ENCODE data around the gene TMEM181.
"Not testable (repeated sequence)": the region's sequence is repeated elsewhere in the genome, so short reads cannot be mapped to it uniquely, and the experiment has no call there.

The TMEM181 gene

GRCh38 chr6:158611039-158611438 is 51.1 kb downstream of the TMEM181 start:
- H3K4me3 ChIP-seq (ENCODE audit: low read depth, low read length) = no peak overlapping the region
- no peak for DNase-seq (ENCODE audit: low read depth)
- no peak for TF ChIP-seq CTCF (IDR thresholded peaks at IDR 0.05; ENCODE audit: control insufficient read depth, extremely low read depth, insufficient read depth)

DNA sequence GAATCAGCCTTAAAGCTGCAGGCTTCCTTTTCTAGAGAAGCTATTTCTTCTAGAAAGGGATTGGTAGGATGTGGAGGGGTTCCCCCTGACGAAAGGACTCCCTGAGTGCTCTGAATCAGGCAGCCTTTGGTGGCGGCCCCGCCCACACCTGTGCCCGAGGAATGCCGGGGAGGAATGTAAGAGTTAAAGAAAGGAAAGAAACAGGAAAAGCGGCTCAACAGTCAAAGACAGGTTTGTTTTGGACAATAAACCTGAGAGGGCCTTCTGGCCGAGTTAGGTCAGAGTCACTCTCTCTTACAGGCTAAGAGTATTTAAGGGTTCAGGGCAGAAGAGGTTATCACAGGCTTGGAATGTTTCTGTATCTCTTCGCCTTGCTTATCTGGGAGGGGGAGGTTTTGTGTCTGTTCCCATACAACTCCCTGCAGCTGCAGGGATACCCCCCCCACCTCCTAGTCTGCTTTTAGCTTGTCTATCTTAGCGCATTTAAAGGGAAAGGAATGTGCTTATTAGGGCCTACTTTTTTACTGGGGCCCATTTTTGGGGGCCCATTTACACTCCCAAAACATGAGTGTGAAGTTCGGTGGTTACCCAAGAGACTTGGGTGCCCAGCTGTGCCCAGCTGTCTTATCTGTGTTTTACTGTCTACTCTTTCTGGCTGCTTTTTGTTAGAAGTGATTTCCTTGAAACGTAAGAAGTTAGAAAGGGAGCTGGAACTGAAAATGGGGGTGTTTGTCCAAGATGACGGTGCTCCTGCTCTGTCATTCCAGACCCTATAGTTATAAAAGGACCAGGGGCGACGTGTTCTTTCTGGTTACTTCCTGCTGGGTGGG is 51.9 kb downstream of the TMEM181 start:
- no peak overlapping the region for H3K4me3 ChIP-seq (ENCODE audit: low read depth, low read length)
- no peak for TF ChIP-seq CTCF (IDR thresholded peaks at IDR 0.05; ENCODE audit: control insufficient read depth, extremely low read depth, insufficient read depth)

DNA sequence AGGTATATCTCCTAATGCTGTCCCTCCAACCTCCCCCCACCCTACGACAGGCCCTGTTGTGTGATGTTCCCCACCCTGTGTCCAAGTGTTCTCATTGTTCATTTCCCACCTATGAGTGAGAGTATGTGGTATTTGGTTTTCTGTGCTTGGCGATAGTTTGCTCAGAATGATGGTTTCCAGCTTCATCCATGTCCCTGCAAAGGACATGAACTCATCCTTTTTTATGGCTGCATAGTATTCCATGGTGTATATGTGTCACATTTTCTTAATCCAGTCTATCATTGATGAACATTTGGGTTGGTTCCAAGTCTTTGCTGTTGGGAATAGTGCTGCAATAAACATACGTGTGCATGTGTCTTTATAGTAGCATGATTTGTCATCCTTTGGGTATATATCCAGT is 54.7 kb downstream of the TMEM181 start:
- not testable (repeated sequence) for DNase-seq (ENCODE audit: low read depth); H3K4me3 ChIP-seq (ENCODE audit: low read depth, low read length)

More for the DNA sequence above, 51.9 kb downstream of the TMEM181 start:
- DNase-seq (ENCODE audit: low read depth) = no peak

DNA sequence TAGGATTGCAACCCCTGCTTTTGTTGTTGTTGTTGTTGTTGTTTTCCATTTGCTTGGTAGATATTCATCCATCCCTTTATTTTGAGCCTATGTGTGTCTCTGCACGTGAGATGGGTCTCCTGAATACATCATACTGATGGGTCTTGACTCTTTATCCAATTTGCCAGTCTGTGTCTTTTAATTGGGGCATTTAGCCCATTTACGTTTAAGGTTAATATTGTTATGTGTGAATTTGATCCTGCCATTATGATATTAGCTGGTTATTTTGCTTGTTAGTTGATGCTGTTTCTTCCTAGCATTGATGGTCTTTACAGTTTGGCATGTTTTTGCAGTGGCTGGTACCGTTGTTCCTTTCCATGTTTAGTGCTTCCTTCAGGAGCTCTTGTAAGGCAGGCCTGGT is 58.4 kb downstream of the TMEM181 start:
- H3K4me3 ChIP-seq (ENCODE audit: low read depth, low read length); DNase-seq (ENCODE audit: low read depth): not testable (repeated sequence)

DNA sequence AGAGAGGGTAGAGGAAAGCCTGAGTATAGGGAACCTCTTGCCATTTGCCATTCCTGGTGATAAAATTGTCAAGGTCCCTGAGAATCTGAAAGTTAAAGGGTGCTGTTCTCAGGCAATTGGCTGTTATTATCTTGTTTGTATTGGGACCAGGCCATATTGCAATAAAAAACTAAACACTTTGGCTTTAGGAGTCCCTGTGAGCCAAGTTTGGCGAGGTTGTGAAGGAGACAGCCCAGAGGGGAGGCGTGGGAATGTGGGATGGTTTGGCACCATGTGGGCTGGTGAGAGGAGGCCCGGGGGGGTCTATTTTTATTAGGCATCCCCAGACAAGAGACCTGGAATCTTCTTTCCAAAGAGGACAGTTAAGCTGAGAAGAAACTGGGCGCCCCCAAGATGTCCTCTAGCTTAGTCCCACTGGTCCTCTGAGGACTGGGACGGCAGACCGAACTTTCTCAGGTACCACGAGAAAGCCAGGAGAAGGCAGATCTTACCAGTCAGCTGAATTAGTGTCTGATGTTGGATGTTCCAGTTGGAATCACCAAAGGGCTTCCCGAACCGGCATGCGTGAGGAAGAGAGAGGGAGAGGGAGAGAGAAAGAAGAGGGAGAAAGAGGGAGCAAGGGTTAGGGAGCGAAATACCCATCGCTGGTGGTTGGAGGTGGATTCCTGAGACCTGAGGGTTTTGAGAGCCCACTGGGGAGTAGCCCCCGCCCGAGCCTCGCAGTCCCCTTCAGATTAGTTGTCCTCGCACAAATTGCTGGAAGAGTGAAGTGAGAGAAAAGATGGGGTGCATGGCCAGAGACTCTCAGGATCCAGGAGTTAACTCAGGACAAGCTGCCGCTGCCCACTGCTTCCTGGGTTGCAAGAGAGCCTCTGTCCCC is 60.3 kb downstream of the TMEM181 start:
- no peak overlapping the region for H3K4me3 ChIP-seq (ENCODE audit: low read depth, low read length)
- DNase-seq (ENCODE audit: low read depth) = peak; percentile 52
- no peak for TF ChIP-seq CTCF (IDR thresholded peaks at IDR 0.05; ENCODE audit: control insufficient read depth, extremely low read depth, insufficient read depth)

- no peak overlapping the region for H3K4me3 ChIP-seq (ENCODE audit: low read depth, low read length)
- no peak for TF ChIP-seq CTCF (IDR thresholded peaks at IDR 0.05; ENCODE audit: control insufficient read depth, extremely low read depth, insufficient read depth)
- no peak for DNase-seq (ENCODE audit: low read depth)
These were observed 61.2 kb downstream of the TMEM181 start for GRCh38 chr6:158620963-158621693.

DNA sequence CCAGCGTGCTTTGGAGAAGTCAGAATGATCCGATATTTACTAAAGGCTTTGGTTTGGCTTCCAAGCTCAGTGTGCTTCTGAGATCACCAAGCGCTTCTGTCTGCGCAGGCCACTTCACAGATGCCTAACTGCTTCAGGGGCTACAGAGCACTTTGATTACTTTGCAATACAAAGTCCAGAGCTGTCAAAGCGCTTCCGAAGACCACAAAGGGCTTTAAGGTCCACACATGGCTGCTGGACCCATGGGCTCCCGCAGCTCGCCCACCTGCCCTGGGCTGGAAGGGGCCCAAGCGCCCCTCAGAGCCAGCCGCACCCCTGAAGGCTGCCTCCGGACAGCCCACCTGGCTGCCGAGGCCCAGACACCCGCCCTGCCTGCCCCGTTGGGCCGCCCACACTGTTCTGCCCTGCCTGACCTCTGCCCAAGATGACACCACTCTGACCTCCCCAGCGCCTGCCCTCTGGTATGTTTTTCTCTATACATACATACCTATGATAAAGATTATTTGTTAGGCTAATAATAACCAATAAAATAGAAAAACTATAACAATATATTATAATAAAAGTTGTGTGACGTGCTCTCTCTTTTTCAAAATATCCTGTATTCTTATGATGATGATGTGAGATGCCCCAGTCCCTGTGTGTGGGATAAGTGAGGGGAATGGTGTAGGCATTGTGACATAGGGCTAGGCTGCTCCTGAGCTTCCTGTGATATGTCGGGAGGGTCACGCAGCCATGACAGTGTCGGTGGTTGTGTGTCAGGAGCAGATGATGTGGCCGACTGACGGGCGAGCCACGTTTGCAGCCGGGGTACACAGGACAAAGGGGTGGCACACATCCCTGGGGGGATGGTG is 62.0 kb downstream of the TMEM181 start:
- no peak overlapping the region for H3K4me3 ChIP-seq (ENCODE audit: low read depth, low read length)
- TF ChIP-seq CTCF (IDR thresholded peaks at IDR 0.05; ENCODE audit: control insufficient read depth, extremely low read depth, insufficient read depth) = no peak
- DNase-seq (ENCODE audit: low read depth) = no peak

Measured in LNCaP clone FGC (cell line).